HS-5 (cell line): ENCODE results near the gene GABARAPL1.
A peak's percentile ranks its signal among the peaks of the same experiment; 100 is the strongest.
"Not testable (repeated sequence)": the region's sequence is repeated elsewhere in the genome, so short reads cannot be mapped to it uniquely, and the experiment has no call there.

Source experiments
- DNase-seq: peaks from one replicate; pipeline ENCODE4 v3.0.0-alpha.2; 2012; ENCODE audit warnings: low read depth

Gene GABARAPL1

DNA sequence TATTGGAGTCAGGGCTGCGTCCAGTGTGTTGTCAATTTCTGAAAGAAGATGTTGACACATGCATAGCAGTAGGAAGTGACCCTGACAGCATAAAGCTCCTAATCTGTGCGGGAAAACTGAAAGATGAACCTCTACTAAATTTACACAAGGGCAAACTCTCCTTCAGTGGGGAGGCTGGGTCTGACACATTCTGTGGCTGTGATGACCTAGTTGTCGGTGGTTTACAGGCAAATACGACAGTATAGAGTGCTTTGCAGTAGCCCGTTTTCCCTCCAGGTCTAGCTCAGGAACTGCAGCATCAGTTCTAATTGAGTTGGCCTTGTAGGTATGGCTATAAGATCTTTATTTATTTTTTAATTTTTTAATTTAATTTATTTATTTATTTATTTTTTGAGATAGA is 14.8 kb upstream of the GABARAPL1 start:
- DNase-seq = no peak

DNA sequence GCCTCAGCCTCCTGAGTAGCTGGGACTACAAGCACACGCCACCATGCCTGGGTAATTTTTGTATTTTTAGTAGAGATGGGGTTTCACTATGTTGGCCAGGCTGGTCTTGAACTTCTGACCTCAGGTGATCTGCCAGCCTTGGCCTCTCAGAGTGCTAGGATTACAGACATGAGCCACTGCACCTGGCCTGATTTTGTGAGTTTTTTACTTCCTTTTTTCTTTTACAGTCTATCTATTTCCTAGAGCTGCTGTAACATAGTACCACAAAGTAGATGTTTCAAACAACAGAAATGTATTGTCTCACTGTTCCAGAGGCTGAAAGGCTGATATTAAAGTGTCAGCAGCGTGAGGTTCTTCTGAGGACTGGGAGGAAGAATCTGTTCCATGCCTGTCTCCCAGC is 8.2 kb upstream of the GABARAPL1 start:
- not testable (repeated sequence) for DNase-seq

DNA sequence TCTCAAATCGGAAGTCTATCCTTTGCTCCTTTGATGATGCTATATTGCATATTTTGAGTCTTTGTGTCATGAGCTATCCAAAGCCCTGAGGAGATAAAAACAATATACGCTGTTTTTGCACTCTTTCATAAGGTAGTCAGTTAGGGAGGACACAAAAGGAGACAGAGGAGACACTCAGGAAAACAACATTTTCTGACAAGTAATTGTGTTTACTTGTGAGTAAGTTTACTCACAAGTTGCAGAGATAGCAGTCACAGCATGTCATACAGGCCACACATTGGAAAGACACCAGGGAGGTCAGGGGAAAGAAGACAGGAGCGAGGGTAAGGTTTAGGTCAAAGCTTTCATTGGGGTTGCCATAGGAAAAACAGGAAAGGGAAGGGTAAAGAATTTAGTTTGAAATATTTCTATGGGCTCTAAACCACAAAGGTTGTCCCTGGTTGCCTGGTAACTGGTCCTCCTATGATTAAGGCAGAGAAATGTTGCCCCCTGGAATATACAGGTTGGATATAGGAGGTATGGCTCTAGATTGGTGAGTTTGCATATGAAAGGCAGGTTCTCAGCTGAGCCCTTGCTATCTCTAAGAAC is 7.4 kb upstream of the GABARAPL1 start:
- DNase-seq = no peak

DNA sequence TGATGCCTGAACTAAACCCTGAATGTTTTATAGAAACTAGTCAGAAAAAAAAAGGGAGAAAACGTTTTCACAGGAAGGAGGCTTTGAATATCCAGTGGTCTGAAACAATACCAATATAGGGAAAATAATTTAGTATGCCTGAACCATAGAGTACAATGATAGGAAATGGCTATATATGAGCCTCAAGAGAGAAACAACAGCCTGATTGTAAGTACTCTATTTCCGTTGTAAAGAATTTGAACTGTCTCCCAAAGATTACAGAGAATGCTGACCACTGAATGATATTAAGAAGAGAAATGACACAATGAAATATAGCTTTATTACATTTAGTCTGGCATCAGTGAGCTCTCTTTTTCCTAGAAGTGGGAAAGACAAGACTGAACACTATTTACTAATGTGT is 5.5 kb upstream of the GABARAPL1 start:
- no peak for DNase-seq

DNA sequence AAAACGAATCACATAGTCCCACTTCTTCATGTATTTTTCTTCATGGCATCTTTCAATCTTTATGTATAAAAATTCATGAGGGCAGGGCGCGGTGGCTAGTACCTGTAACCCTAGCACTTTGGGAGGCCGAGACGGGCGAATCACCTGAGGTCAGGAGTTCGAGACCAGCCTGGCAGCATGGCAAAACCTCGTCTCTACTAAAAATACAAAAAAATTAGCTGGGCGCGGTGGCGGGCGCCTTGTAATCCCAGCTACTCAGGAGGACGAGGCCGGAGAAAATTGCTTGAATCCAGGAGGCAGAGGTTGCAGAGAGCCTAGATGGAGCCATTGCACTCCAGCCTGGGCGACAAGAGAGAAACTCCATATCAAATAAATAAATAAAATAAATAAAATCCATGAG is 2.5 kb upstream of the GABARAPL1 start:
- no peak for DNase-seq

DNA sequence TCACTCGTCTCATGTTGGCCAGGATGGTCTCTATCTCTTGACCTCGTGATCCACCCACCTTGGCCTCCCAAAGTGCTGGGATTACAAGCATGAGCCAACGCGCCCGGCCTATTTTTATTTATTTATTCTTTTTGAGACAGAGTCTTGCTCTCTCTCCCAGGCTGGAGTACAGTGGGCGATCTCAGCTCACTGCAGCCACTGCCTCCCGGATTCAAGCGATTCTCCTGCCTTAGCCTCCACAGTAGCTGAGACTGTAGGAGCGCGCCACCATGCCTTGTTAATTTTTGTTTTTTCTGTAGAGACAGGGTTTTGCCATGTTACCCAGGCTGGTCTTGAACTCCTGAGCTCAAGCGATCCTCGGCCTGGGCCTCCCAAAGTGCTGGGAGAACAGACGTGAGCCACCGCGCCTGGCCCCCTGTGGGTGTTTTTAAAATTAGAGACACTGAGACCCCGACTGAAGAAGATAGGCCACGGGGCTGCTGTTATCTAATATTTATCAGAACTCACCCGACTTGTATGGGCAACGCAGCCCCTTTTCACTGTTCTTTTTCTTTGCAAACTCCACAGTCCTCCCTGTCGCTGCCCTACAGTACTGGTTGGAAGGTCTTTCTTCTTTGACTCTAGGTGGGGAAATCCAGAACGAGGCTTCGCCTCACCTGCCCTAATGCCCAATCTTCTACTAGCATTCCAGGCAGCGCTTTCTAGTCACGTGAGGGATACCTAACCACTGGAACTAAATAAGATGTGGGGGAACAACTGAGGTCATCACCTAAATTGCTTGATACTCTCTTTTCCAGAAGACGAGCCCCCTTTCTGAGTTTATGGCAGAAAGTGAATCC is 1.4 kb upstream of the GABARAPL1 start:
- DNase-seq = no peak

DNA sequence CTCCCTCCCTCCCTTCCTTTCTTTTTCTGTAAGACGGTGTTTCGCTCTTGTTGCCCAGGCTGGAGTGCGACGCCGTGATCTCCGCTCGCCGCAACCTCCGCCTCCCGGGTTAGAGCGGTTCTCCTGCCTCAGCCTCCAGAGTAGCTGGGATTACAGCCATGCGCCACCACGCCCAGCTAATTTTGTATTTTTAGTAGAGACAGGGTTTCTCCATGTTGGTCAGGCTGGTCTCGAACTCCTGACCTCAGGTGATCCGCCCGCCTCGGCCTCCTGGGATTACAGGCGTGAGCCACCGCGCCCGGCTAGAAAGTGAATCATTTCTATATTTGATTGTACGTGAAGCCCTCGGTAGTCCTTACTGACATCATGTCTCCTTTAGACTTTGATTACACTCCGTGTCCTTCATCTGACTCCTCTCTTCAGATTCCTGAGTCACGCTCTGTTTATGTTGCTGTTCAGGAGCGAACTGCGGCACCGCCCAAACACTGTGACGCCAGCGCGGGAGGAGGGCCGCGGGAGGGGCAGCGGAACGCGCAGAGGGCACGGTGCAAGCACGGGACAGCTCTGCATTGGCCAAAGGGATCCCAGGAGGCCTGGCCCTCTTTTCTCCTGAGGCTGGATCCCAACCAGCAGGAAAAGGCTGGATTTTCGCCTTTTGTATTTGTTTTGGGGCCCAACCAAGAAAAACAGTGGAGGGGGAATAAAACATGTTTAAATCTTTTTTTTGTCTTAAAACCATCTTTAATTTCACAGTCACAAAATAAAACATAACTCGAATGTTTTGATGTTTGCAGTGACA is 538 bp upstream of the GABARAPL1 start:
- DNase-seq = peak; percentile 98

DNA sequence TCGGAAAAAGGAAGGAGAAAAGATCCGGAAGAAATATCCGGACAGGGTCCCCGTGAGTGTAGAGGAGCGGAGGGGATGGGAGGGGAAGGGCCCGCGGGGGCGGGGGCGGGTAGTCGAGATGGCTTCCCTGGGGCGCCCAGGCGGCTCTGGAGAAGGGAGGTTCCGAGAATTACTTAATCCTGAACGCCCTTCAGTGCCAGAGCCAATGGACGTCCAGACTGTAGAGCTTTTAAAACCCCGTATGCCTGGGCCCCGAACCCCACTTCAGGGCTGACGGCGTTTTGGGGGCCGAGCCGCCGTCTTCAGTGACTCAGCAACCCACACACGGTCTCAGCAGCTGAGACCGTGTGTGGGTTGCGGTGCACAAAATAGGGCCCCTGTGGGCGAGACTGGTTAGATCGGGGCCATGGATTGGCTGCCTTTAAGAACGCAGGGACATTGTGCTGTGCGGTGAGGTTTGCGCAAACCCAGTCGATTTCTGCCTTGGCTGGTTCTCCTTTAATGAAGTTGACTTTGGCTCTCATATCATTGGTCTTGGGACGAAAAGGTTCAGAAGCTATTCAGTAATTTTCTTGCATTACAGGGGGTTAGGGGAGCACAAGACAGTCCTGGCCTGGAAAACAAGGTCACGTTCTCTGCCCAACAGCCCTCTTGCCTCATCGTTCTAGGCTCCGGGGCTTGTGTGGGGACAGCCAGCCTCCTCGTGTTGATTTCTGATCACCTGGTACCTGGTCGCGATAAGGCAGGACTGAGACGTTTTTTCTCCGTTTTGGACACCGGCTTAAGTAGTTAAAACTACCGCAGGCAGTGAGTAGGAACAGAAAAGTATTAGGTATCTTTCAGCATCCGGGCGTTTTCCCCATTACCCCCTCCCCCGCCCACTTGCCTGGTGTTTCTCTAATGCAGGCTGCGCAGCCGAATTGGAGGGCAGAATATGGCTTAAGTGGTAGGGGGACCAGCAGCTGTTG is 775 bp downstream of the GABARAPL1 start:
- DNase-seq = no peak

DNA sequence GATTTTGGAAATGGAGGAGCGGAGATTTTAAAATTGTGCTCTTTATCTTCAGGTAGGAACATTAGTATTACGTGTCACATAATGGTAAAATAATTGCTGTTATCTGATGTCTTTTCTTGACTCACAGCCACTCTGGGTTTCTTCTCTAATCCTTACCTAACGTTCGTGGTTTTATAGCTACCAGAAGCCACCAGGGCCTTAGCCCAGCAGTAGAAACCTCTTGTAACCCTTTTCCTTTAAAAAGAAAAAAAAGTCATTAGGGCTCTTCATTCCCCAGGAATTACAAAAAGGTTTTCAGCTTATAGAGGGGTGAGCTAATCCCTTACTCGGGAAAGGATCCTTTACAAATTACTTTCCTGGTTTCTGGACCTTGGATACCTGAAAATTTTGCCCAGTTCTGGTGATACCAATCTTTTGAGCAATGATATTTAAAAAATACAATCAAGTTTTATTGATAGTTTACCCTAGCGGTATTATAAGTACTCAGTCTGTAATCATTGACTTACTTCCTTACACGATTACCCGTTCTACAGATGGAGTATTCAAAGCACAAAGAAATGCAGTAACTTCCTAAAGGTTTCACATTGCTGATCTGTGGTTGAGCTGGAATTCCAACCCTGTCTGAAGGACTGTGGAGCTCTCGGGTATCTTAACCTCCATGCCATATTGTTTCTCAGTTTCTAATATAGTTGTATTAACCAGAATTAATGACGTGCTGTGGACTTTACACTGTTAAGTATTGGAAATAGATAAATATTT is 1.6 kb downstream of the GABARAPL1 start:
- DNase-seq = no peak

DNA sequence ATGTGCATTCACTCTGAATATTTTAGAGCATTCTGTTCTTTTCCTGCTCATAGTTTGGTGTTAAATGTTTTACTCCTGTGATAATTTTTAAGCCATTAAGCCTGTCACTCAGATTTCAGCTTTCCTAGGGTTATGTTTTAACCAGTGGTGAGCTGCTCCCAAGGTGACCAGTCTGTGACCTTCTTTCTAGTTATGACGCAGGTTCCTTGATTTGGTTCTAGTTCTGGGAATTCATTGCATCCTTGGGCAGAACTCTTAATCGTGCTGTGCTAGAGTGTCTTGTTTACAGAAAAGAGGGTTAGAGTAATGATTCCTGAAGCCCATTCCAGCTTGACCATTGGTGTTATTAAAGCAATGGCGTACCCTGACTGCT is 2.2 kb downstream of the GABARAPL1 start:
- DNase-seq = no peak

DNA sequence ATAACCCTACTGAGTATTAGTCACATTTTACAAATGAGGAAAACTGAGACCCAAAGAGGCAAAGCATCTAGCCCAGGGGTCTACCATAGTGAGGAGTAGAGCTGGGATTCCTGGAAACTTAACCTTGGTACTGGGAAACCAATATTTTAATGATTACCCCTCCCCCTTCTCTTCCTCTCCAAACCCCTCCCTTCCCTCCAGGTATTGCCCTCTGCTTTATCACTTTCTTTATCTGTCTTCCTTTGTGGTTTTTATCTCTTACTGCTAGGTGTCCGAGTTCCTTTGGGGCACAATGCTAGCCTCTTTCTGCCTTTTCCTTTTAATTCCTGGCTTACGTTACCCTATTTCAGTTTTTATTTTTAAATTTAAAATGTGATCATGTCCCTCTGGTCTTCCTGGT is 2.8 kb downstream of the GABARAPL1 start:
- no peak for DNase-seq

DNA sequence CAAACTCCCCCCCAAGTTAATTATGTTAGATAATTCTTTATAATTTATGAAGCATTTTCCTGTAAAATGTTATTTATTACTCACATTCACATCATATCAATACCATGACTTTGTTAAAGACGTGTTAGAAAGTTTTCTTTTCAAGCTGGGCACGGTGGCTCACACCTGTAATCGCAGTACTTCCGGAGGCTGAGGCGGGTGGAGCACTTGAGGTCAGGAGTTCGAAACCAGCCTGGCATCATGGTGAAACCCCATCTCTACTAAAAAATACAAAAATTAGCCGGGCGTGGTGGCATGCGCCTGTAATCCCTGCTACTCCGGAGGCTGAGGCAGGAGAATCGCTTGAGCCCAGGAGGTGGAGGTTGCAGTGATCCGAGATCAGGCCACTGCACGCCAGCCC is 3.3 kb downstream of the GABARAPL1 start:
- not testable (repeated sequence) for DNase-seq

DNA sequence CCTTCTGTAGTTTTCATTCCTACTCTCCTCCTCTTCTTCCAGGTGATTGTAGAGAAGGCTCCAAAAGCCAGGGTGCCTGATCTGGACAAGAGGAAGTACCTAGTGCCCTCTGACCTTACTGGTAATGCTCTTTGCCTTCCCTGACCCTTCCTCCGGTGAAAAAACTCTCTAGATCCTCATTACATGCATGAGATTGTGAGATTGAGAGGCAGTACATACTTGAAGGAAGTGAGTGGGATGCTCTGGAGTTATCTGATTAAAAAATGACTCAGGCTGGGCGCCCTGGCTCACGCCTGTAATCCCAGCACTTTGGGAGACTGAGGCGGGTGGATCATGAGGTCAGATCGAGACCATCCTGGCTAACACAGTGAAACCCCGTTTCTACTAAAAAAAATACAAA is 5.3 kb downstream of the GABARAPL1 start:
- DNase-seq = no peak

DNA sequence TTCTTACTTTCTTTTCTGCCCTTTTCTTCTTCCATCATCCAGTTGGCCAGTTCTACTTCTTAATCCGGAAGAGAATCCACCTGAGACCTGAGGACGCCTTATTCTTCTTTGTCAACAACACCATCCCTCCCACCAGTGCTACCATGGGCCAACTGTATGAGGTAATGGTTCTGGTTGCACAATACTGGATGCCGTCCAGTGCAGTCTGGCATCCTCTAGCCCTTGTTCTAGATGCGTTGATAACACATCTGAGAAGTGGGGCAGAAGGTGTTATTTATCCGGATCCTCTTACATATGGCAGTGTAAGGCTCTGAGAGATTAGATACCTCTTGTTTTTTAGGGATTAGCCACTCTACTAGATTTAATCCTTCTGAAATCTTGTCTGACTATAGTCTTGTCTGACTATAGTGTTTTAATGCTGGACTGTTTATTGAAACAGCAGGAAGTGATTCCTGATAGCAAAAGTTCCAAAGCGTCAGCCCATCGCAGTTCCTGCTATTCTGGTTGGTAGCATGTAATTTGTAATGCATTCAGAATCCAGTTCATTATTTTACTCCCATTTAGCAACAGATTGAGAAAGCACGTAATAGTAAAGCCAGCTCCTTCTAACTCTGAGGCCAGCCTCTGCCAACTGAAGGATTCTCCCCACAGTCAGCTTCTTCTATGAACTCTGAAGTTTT is 7.9 kb downstream of the GABARAPL1 start:
- DNase-seq = no peak

DNA sequence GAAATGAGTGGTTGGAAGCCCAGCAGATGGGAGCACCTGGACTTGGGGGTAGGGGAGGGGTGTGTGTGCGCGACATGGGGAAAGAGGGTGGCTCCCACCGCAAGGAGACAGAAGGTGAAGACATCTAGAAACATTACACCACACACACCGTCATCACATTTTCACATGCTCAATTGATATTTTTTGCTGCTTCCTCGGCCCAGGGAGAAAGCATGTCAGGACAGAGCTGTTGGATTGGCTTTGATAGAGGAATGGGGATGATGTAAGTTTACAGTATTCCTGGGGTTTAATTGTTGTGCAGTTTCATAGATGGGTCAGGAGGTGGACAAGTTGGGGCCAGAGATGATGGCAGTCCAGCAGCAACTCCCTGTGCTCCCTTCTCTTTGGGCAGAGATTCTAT is 9.2 kb downstream of the GABARAPL1 start:
- DNase-seq = no peak

DNA sequence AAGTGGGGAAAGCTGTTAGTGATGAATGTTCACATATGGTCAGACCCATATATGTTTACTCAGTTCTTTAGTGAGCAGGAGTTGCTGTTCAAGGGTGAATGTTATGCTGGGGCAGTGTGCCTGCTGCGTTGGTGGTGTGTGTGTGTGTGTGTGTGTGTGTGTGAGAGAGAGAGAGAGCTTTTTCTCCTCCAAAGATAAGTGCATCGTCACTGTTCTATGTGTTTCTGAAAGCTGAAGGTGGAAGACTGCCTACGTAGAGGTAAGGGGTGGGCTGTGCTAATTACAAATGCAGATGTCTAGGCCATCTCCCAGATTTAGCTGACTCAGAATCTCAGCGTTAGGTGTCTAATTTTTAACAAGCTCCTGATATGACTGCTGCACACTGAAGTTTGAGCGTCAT is 10.5 kb downstream of the GABARAPL1 start:
- no peak for DNase-seq

DNA sequence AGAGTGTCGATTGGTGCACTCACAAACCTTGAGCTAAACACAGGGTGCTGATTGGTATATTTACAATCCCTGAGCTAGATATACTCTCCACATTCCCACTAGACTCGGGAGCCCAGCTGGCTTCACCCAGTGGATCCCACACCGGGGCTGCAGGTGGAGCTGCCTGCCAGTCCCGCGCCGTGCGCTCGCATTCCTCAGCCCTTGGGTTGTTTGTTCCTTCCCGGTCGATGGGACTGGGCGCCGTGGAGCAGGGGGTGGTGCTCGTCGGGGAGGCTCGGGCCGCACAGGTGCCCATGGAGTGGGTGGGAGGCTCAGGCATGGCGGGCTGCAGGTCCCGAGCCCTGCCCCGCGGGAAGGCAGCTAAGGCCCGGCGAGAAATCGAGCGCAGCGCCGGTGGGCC is 12.7 kb downstream of the GABARAPL1 start:
- not testable (repeated sequence) for DNase-seq

DNA sequence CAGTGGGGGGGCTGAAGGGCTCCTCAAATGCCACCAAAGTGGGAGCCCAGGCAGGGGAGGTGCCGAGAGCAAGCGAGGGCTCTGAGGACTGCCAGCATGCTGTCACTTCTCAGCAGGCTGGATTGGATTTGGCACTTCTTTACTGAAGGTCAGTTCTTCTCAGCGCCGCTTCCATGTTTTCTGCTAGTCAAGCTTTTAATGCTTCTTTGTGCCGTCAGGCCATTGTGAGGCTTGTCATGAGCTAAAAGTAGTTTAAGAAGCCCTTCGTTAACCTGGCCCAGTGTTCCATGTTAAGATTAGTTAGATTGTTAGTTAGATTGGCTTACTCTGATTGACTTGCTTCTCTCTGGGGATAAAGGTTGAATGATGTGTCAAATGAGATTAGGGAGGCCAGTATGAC is 13.4 kb downstream of the GABARAPL1 start:
- no peak for DNase-seq

DNA sequence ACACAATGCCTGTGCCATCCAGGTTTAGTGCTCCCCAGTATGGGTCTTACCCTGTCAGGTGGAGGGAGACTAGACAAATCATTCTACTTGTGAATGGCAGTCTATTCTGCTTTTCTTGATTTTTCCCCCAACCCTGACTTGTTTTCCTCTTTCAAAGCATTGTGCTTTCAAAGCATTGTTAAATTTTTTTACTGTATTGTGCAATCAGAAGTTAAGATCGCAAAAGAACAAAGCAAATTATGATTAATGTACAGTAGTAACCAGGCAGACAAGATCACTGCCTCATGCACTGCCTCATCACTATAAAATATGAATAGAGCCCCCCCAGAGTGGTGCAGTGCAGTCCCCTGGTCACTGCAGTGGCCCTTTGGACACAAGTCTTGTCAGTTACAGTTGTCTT is 14.1 kb downstream of the GABARAPL1 start:
- DNase-seq = no peak

DNA sequence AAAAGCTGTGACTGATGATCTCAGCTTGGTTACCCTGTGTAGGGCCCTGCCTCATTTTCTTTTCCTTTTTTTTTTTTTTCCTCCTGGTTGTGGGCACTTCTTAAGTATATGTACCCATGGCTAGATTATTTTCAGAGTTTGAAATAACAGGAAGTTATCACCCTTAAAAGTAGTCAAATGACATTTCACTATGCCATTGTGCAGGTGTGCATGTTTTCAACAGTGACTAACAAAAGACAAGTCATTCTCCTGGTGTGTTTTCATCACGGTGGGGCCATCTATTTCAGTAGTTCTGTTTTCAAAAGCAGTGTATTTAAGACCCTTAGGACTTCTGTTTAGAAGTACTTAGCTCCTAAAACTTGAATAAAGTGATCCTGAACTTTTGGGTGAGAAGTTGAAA is 15.0 kb downstream of the GABARAPL1 start:
- no peak for DNase-seq

DNA sequence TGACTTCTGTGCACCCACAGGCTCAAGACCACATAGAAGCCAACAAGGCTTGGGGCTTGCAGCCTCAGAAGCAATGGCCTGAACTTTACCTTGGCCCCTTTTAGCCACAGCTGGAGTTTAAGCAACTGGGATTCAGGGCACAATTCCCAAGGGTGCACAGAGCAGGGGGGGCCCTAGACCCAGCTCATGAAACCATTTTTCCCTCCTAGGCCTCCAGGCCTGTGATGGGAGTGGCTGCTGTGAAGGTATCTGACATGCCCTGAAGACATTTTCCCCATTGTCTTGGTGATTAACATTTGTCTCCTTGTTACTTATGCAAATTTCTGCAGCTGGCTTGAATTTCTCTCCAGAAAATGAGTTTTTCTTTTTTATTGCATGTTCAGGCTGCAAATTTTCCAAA is 21.9 kb downstream of the GABARAPL1 start:
- no peak for DNase-seq
